Measurements from ENCODE around the gene TBC1D2B.

TBC1D2B gene

DNA sequence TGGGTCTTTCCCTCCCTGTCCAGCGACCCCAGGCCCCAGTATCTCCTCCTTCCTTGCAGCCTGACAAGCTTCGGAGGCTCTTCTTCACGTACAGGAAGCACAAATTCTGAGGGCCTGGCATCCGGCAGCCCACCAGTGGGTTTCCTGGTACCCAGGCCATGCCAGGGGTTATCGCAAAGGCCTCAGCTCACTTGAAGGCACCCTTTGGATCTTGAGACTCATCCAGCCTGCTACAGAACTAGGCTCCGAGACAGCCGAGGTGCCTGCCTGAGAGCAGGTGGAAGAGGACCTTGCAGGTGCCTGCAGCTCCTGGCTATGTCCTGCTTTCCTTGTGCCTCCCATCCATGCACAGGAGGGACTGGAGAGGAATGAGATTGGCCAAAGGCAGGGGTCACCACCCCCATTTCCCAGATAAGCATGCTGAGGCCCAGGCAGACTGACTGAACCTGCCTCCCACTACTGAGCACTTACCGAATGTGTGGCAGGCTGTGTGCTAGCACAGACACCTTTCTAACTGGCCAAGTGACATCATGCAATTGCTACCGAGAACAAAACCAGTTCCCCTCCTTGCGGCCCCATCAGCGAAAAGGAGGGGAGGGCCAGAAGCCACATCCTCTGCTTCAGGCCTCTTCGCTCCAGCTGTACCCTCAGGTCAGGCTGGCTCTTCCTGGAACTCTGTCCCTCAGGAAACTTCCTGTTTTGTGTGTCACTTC is 26.1 kb upstream of the TBC1D2B start:
- peaks cover 47% of the 10 kb centered on the region for H3K4me1 Mint-ChIP-seq (ENCODE audit: low read depth)
- no peaks in the 10 kb centered on the region for H3K36me3 Mint-ChIP-seq (ENCODE audit: low read depth)
- no peaks in the 10 kb centered on the region for H3K9me3 Mint-ChIP-seq
- intact Hi-C loops (cut with micrococcal nuclease) = no loop called here
- no peaks in the 10 kb centered on the region for H3K27me3 Mint-ChIP-seq
- H3K27ac Mint-ChIP-seq = peak overlapping the region; percentile 73
- no peak overlapping the region for H3K4me3 Mint-ChIP-seq

DNA sequence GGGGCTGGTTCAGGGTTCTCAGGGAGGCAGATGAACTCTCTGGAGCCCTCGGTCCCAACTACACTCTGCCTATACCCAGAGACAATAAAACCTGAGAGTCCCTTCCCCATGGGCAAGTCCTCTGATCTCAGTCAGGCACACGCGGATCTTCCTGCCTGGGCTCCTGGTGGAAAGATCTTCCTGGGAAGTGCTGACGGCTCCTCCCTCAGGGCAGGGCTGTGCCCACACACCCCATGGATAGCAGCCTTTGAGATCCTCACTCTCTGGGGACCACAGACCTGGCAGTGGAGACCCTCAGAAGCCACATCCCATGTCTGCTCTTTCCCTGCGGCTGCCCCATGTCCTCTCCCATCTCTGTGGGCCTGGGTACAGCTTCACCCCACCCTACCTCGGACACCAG is 25.2 kb upstream of the TBC1D2B start:
- Mint-ChIP-seq H3K4me3 (peak overlapping the region; percentile 30), H3K4me1 (ENCODE audit: low read depth) (peaks cover 45% of the 10 kb centered on the region), H3K27me3 (no peaks in the 10 kb centered on the region), H3K27ac (peak overlapping the region; percentile 73), H3K9me3 (no peaks in the 10 kb centered on the region), H3K36me3 (ENCODE audit: low read depth) (no peaks in the 10 kb centered on the region)
- intact Hi-C loops (cut with micrococcal nuclease) = no loop called here

DNA sequence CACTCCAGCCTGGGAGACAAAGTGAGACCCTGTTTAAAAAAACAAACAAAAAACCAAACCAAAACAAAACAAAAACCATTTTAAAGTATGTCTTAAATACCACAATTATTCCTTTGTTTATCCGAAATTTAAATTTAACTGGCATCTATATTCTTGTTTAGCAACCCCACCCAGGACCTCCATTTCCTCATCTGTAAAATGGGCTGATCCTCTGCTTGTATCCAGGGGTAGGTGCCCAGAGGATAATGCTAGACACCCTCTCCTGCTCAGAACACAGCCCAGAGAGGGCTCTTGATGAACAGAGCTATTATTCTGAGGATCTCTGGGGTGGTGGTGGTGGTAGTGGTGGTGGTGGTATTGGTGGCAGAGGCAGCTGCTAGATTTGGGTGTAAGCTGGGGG is 24.7 kb upstream of the TBC1D2B start:
- intact Hi-C loops (cut with micrococcal nuclease) = no loop called here

DNA sequence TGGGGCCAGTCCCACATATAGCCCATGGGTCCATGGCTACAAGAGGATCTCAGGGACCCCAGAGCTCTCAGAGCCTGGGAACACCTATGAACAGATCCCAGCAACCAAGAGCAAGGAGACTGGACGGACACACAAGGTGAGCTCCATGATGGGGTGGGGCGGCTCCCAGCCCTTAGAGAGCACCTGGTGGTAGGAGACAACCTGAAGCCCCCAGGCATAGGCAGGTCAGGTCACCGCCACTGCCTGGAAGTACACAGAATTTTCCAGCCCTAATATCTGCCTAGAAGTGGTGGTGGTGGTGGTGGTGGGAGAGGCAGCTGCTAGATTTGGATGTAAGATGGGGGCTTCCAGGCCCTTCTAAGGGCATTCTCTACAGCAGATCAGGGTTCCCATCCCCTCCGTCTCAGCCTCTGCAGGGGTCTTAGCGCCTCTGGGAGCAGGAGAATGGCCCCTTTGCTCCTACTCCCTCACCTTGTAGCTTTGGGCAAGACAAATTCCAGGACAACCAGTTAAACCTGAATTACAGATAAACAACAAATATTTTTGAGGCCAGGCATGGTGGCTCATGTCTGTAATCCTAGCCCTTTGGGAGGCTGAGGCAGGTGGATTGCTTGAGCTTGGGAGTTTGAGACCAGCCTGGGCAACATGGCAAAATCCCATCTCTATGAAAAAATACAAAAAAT is 24.1 kb upstream of the TBC1D2B start:
- no peaks in the 10 kb centered on the region for H3K9me3 Mint-ChIP-seq
- intact Hi-C loops (cut with micrococcal nuclease) = no loop called here
- peaks cover 43% of the 10 kb centered on the region for H3K4me1 Mint-ChIP-seq (ENCODE audit: low read depth)
- no peaks in the 10 kb centered on the region for H3K36me3 Mint-ChIP-seq (ENCODE audit: low read depth)
- peak overlapping the region; percentile 59 for H3K27ac Mint-ChIP-seq
- no peak overlapping the region for H3K4me3 Mint-ChIP-seq
- H3K27me3 Mint-ChIP-seq = no peaks in the 10 kb centered on the region

More for the DNA sequence above, 24.7 kb upstream of the TBC1D2B start:
- no peaks in the 10 kb centered on the region for H3K27me3 Mint-ChIP-seq
- H3K9me3 Mint-ChIP-seq = no peaks in the 10 kb centered on the region
- no peaks in the 10 kb centered on the region for H3K36me3 Mint-ChIP-seq (ENCODE audit: low read depth)
- peak overlapping the region; percentile 73 for H3K27ac Mint-ChIP-seq
- H3K4me3 Mint-ChIP-seq = no peak overlapping the region
- peaks cover 45% of the 10 kb centered on the region for H3K4me1 Mint-ChIP-seq (ENCODE audit: low read depth)

DNA sequence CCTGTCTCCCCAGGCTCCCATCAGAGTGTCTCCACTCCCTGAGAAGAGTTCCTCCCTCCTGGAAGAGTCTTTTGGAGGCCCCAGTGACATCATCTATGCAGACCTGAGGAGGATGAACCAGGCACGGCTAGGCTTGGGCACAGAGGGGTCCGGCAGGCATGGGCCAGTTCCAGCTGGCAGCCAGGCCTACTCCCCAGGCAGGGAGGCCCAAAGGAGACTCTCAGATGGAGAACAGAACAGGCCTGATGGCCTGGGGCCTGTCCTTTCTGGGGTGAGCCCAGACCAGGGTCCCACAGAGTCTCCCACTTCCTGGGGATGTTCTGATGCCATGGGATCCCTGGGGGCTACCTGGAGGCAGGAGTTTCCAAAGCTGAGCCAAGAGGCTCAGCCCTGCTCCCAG is 23.4 kb upstream of the TBC1D2B start:
- Mint-ChIP-seq H3K4me3 (no peak overlapping the region), H3K4me1 (ENCODE audit: low read depth) (peaks cover 36% of the 10 kb centered on the region), H3K27ac (peak overlapping the region; percentile 59), H3K36me3 (ENCODE audit: low read depth) (no peaks in the 10 kb centered on the region), H3K9me3 (no peaks in the 10 kb centered on the region), H3K27me3 (no peaks in the 10 kb centered on the region)
- intact Hi-C loops (cut with micrococcal nuclease) = no loop called here

DNA sequence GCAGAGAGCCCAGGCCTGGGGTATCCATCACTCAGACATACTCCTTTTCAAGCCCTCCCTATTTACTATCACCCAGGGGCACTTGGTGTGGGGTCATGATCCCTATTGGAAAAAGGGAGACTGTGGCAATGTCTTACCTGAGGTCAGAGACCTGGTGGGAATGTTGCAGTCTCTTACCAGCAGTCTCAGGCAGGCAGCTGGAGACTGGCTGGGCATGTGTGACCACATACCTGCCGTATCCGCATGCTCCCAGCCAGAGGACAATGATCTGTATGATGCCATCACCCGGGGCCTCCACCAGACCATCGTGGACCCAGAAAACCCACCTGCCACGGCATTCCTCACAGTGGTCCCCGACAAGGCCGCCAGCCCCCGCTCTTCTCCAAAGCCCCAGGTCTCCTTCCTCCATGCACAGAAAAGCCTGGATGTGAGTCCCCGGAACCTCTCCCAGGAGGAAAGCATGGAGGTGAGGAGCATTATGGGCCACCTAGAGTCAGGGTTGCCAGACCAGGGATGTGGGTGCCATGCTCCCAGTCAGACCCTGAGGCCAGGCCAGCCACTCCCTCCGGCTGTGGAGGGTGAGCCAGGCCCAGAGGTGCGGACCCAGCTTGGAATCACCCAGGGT is 20.7 kb upstream of the TBC1D2B start:
- intact Hi-C loops (cut with micrococcal nuclease) = no loop called here
- Mint-ChIP-seq H3K4me3 (no peak overlapping the region), H3K27ac (no peak overlapping the region), H3K36me3 (ENCODE audit: low read depth) (no peaks in the 10 kb centered on the region), H3K27me3 (no peaks in the 10 kb centered on the region), H3K9me3 (no peaks in the 10 kb centered on the region), H3K4me1 (ENCODE audit: low read depth) (peaks cover 10% of the 10 kb centered on the region)

DNA sequence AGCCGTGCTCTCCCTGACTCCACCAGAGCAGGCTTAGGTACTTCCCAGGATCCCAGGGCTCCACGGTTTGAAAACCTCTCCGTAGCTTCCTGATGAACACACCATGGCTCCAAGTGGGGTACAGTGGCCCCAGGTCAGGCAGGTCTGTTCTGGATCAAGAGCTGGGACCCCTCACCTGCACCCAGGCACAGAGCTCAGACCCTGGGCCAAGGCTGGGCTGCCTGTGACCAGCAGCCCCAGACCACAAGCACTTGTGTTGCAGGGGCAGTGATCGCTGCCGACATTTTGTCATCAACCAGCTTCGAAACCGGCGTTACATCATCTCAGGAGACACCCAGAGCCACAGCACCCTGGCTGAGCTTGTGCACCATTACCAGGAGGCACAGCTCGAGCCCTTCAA is 20.2 kb upstream of the TBC1D2B start:
- peaks cover 4% of the 10 kb centered on the region for H3K4me1 Mint-ChIP-seq (ENCODE audit: low read depth)
- no peaks in the 10 kb centered on the region for H3K27me3 Mint-ChIP-seq
- H3K9me3 Mint-ChIP-seq = no peaks in the 10 kb centered on the region
- H3K4me3 Mint-ChIP-seq = no peak overlapping the region
- H3K27ac Mint-ChIP-seq = no peak overlapping the region
- H3K36me3 Mint-ChIP-seq (ENCODE audit: low read depth) = no peaks in the 10 kb centered on the region
- intact Hi-C loops (cut with micrococcal nuclease) = no loop called here

DNA sequence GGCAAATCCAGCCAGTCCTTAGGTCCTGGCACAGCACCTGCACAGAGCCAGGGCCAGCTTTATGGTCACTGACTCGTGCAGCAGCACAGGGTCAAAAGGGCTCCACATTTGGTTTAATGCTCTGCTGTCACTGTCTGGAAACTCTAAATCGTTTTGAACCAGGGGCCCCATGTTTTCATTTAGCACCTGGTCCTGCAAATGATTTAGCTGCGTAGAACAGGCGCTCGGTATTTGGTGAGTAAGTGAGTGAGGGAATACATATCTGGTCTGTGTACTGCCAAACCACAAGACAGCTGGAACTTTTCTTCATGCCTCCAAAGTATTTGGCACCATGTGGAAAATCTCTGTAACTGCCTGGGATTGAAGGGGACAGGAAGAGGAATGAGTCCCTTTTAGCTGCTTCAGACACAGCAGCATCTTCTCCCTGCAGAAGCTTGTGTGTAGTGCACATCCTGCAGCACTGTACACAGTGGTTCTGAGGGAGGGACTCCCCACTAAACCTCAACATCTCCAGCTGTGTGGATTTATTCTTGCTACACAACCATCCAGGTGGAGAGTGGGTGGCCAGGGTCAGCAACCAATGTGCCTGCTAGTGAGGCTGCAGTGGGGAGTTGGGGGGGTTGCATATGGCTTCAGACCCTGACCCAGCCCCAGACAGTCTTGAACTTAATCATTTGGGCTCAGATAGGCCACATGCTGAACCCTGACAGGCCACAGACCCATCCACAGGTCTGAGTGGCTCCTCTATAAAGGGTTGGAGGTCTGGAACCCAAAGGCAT is 15.9 kb upstream of the TBC1D2B start:
- H3K4me3 Mint-ChIP-seq = no peak overlapping the region
- no peaks in the 10 kb centered on the region for H3K27me3 Mint-ChIP-seq
- intact Hi-C loops (cut with micrococcal nuclease) = no loop called here
- peak overlapping the region; percentile 15 for H3K27ac Mint-ChIP-seq
- H3K36me3 Mint-ChIP-seq (ENCODE audit: low read depth) = no peaks in the 10 kb centered on the region
- no peaks in the 10 kb centered on the region for H3K9me3 Mint-ChIP-seq
- H3K4me1 Mint-ChIP-seq (ENCODE audit: low read depth) = peaks cover 11% of the 10 kb centered on the region

DNA sequence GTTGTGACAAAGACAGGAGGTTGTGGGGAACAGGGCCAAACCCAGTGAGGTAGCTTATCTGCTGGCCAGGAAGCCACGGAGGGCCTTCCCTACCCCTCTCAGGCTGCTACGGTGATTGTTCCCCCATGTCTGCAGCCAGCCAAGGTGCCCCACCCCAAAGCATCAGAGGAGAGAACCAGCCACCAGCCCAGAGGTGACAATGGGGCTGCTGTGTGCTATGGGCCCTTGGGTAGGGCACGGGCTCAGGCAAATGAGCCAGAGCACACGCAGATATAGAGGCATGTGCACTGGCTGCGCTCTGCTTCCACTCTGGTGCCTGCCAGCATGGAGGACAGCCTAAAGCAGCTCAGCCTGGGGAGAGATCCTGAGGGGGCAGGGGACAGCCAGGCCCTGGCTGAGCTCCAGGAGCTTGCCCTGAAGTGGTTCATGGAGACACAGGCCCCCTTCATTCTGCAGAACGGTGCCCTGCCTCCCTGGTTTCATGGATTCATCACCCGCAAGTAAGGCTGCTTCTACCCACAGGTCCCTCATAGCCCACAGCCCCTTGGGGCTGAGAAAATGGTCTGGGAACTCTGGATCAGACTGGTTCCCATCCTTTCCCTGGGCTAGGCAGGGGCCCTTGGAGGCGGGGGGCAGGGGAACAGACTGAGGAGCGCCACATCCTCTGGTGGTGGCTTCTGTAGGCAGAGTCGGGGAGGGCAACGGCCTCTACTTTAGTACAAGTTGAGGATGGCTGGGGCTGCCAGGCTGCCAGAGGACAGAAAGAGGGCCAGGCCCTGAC is 14.9 kb upstream of the TBC1D2B start, which contains the start of gene SH2D7:
Gene SH2D7, plus strand, starts transcription at position 301 of the 781 bp plus-strand sequence. Its CDS starts 24 bp downstream, at position 325.
- intact Hi-C loops (cut with micrococcal nuclease) = no loop called here
- H3K4me1 Mint-ChIP-seq (ENCODE audit: low read depth) = peaks cover 21% of the 10 kb centered on the region
- H3K36me3 Mint-ChIP-seq (ENCODE audit: low read depth) = no peaks in the 10 kb centered on the region
- H3K27ac Mint-ChIP-seq = no peak within 1 kb of the TSS
- H3K9me3 Mint-ChIP-seq = no peaks in the 10 kb centered on the region
- H3K4me3 Mint-ChIP-seq = no peak within 1 kb of the TSS
- H3K27me3 Mint-ChIP-seq = no peaks in the 10 kb centered on the region

DNA sequence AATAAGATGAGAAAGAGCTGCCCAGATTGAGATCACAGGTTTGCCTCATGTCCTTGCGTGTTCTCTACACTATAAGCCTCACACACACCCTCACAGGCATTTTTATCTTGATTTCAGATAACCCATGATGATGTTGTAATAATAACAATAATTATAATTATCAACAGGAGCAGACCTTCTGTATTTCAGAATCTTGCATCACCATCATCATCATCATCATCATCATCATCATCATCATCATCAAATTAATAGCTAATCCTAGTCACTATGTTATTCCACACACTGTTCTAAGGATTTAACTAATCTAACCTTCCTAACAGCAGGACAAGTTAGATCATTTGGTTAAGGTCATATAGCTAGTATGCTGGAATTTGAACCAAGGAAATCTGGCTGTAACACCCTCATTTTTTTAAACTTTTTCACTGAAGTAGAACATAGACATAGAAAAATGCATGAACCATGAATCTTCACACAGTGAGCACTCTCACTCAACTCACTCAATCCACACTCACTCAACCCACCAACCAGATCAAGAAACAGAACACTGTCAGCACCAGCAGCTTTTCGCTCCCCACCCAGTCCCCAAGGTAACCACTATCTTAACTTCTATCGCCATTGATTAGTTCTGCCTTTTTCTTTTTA is 13.0 kb upstream of the TBC1D2B start:
- Mint-ChIP-seq H3K4me3 (no peak overlapping the region), H3K4me1 (ENCODE audit: low read depth) (peaks cover 28% of the 10 kb centered on the region), H3K27me3 (no peaks in the 10 kb centered on the region), H3K27ac (no peak overlapping the region), H3K9me3 (no peaks in the 10 kb centered on the region), H3K36me3 (ENCODE audit: low read depth) (no peaks in the 10 kb centered on the region)
- intact Hi-C loops (cut with micrococcal nuclease) = no loop called here

DNA sequence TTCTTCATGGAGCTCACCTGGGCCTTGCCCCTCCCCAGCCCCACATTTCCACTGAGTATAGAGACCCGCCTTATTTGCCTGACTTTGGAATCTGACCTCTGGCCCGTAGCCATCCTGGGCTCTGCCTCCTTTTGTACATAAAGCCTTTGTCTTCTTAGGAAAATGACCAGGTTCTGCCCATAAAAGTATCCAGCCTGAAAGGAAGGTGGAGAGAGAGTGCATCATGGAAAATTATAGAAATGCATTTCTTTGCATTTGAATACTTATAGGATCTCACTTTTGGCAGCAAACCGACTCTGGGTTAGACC is 11.2 kb upstream of the TBC1D2B start:
- Mint-ChIP-seq H3K36me3 (ENCODE audit: low read depth) (no peaks in the 10 kb centered on the region), H3K4me1 (ENCODE audit: low read depth) (peaks cover 44% of the 10 kb centered on the region), H3K27ac (peak overlapping the region; percentile 95), H3K27me3 (no peaks in the 10 kb centered on the region), H3K4me3 (no peak overlapping the region), H3K9me3 (no peaks in the 10 kb centered on the region)
- intact Hi-C loops (cut with micrococcal nuclease) = loop anchor here (5.0 kb wide), 1 partner anchor 36 kb away; no protein-coding TSS in a partner anchor

DNA sequence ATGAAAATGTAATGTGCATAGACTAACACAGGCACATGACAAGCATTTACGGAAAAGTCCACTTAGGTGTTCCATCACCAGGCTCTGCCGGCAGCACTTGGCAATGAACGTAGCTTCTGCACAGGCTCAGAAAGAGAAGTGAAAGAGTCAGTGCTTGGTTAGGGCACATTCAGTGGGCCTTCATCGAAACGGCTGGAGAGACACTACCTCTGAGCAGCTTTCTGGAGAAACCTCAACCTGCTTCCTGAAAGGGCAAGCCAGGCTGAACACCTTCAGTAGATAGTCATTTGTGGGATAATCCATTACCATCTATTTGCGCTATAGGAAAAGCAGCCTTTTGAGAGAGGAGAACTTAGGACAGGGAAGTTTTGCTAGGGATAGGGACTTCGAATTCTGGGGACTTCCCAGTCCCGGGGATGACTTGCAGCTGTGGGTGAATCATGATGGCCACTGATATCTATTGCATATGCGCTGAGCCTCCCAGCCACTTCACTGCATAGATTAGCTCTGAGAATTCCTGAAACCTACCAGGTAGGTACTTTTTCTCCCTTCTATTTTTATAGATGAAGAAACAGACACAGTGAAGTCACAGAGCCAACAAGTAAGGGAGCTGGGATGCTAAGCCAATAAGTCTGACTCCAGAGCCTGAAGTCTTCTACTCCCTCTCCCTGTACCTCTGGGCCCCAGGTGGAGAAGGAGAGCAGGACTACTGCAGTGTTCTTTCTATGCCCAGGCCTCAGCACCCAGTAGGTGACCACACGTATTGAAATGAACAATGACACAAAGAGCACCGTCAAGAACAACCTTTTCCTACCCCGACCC is 10.7 kb upstream of the TBC1D2B start:
- Mint-ChIP-seq H3K27ac (peak overlapping the region; percentile 95), H3K4me3 (peak overlapping the region; percentile 20), H3K4me1 (ENCODE audit: low read depth) (peaks cover 49% of the 10 kb centered on the region), H3K36me3 (ENCODE audit: low read depth) (no peaks in the 10 kb centered on the region), H3K27me3 (no peaks in the 10 kb centered on the region), H3K9me3 (no peaks in the 10 kb centered on the region)
- intact Hi-C loops (cut with micrococcal nuclease) = loop anchor here (5.0 kb wide), 1 partner anchor 36 kb away; no protein-coding TSS in a partner anchor

Measured in dendritic cell treated with granulocyte-macrophage colony-stimulating factor and Interleukin-4, amounts not matched to agents 40 ng/mL and 50 ng/mL, for 4 days (primary cell).